IPS DF 6.9 (cell line): ENCODE results near the gene DENND5A.
"Not testable (repeated sequence)": the region's sequence is repeated elsewhere in the genome, so short reads cannot be mapped to it uniquely, and the experiment has no call there.

Experiments used
- DNase-seq: peaks from one replicate; pipeline ENCODE4 v3.0.0-alpha.2; 2013; ENCODE audit warnings: low read depth, low spot score
- H3K27ac ChIP-seq: one replicate; pipeline ENCODE4 v1.5.1; 2013; ENCODE audit warnings: low read length, control low read depth
- H3K27me3 ChIP-seq: 2 replicates; pipeline ENCODE4 v1.6.1; 2013; ENCODE audit warnings: mild to moderate bottlenecking, low read length; ENCODE audit not compliant: control insufficient read depth, insufficient read depth
- H3K36me3 ChIP-seq: 2 replicates; pipeline ENCODE4 v1.6.1; 2013; ENCODE audit warnings: low read length; ENCODE audit not compliant: control insufficient read depth, insufficient read depth
- H3K4me1 ChIP-seq: 2 replicates; pipeline ENCODE4 v1.6.1; 2013; ENCODE audit warnings: low read length; ENCODE audit not compliant: control insufficient read depth, insufficient read depth
- H3K4me3 ChIP-seq: 2 replicates; pipeline ENCODE4 v1.5.1; 2013; ENCODE audit warnings: mild to moderate bottlenecking, low read length
- H3K9me3 ChIP-seq: 2 replicates; pipeline ENCODE4 v1.6.1; 2013; ENCODE audit warnings: low read length, inconsistent platforms; ENCODE audit not compliant: control insufficient read depth, insufficient read depth
- WGBS: extraction: QIAGEN DNeasy Blood & Tissue Kit; methylation state at CpG from one replicate; pipeline ENCODE4 v1.1.7; 2013; ENCODE audit warnings: mixed read lengths, missing lambda C conversion rate; ENCODE audit not compliant: insufficient read length, insufficient coverage; 5-methylcytosine and 5-hydroxymethylcytosine counted together

Gene DENND5A

GRCh38 chr11:9200471-9200870 lies 64.7 kb downstream of the DENND5A start:
- Histone ChIP-seq H3K27ac (no peak overlapping the region), H3K27me3 (no peaks in the 10 kb centered on the region), H3K36me3 (no peaks in the 10 kb centered on the region; the same call in 1 of the 2 replicates), H3K4me3 (no peak overlapping the region), H3K4me1 (no peaks in the 10 kb centered on the region), H3K9me3 (no peaks in the 10 kb centered on the region)
- DNase-seq: no peak
- WGBS: no CpG with 5 or more reads among the region's 2 CpGs

- H3K36me3 ChIP-seq: no peaks in the 10 kb centered on the region
- H3K4me3 ChIP-seq: no peak overlapping the region
- WGBS: no CpG with 5 or more reads among the region's 3 CpGs
- H3K27ac ChIP-seq: no peak overlapping the region
- DNase-seq: no peak
- H3K27me3 ChIP-seq: no peaks in the 10 kb centered on the region
- no peaks in the 10 kb centered on the region for H3K4me1 ChIP-seq
- H3K9me3 ChIP-seq: peaks cover 2% of the 10 kb centered on the region
These were observed 71.8 kb downstream of the DENND5A start for GRCh38 chr11:9193316-9193715.

GRCh38 chr11:9192561-9192960 lies 72.6 kb downstream of the DENND5A start:
- DNase-seq: no peak
- no peaks in the 10 kb centered on the region for H3K36me3 ChIP-seq
- no CpG with 5 or more reads among the region's 3 CpGs for WGBS
- H3K27ac ChIP-seq: no peak overlapping the region
- H3K9me3 ChIP-seq: peaks cover 2% of the 10 kb centered on the region
- no peaks in the 10 kb centered on the region for H3K4me1 ChIP-seq
- no peaks in the 10 kb centered on the region for H3K27me3 ChIP-seq
- H3K4me3 ChIP-seq: no peak overlapping the region

GRCh38 chr11:9190326-9191016 lies 74.7 kb downstream of the DENND5A start:
- DNase-seq, H3K4me1 ChIP-seq, H3K4me3 ChIP-seq, H3K27ac ChIP-seq, H3K27me3 ChIP-seq, H3K9me3 ChIP-seq, H3K36me3 ChIP-seq: not testable (repeated sequence)
- no CpG with 5 or more reads among the region's 5 CpGs for WGBS

- not testable (repeated sequence) for H3K27ac ChIP-seq
These were observed 76.3 kb downstream of the DENND5A start for GRCh38 chr11:9188860-9189259.

GRCh38 chr11:9187616-9188015 lies 77.5 kb downstream of the DENND5A start:
- no peak overlapping the region for H3K27ac ChIP-seq
- DNase-seq: no peak
- no peaks in the 10 kb centered on the region for H3K36me3 ChIP-seq
- WGBS: no CpG with 5 or more reads among the region's 3 CpGs
- H3K4me1 ChIP-seq: no peaks in the 10 kb centered on the region
- H3K27me3 ChIP-seq: no peaks in the 10 kb centered on the region
- H3K4me3 ChIP-seq: no peak overlapping the region
- peaks cover 2% of the 10 kb centered on the region for H3K9me3 ChIP-seq

More at GRCh38 chr11:9188860-9189259, 76.3 kb downstream of the DENND5A start:
- H3K27me3 ChIP-seq, DNase-seq, H3K9me3 ChIP-seq, H3K4me3 ChIP-seq, H3K36me3 ChIP-seq, H3K4me1 ChIP-seq: not testable (repeated sequence)
- WGBS: no CpG with 5 or more reads among the region's 3 CpGs

GRCh38 chr11:9184516-9184915 lies 80.6 kb downstream of the DENND5A start:
- Histone ChIP-seq H3K36me3 (peaks cover 4% of the 10 kb centered on the region; the same call in 1 of the 2 replicates), H3K27ac (no peak overlapping the region), H3K27me3 (no peaks in the 10 kb centered on the region), H3K4me3 (no peak overlapping the region), H3K9me3 (peaks cover 2% of the 10 kb centered on the region; the same call in 1 of the 2 replicates), H3K4me1 (no peaks in the 10 kb centered on the region)
- no peak for DNase-seq
- WGBS: no CpG with 5 or more reads among the region's 2 CpGs

GRCh38 chr11:9182180-9182871 lies 82.8 kb downstream of the DENND5A start:
- Histone ChIP-seq H3K4me1 (no peaks in the 10 kb centered on the region), H3K36me3 (peaks cover 4% of the 10 kb centered on the region; the same call in 1 of the 2 replicates), H3K27me3 (no peaks in the 10 kb centered on the region), H3K9me3 (no peaks in the 10 kb centered on the region), H3K27ac (no peak overlapping the region), H3K4me3 (no peak overlapping the region)
- no CpG with 5 or more reads among the region's 2 CpGs for WGBS
- DNase-seq: no peak

- no peaks in the 10 kb centered on the region for H3K9me3 ChIP-seq
- H3K27ac ChIP-seq: no peak overlapping the region
- no CpG with 5 or more reads among the region's 4 CpGs for WGBS
- no peaks in the 10 kb centered on the region for H3K27me3 ChIP-seq
- H3K4me1 ChIP-seq: no peaks in the 10 kb centered on the region
- H3K4me3 ChIP-seq: no peak overlapping the region
- no peak for DNase-seq
- H3K36me3 ChIP-seq: peaks cover 4% of the 10 kb centered on the region; the same call in 1 of the 2 replicates
These were observed 84.4 kb downstream of the DENND5A start for GRCh38 chr11:9180784-9181183.

GRCh38 chr11:9179141-9179540 lies 86.0 kb downstream of the DENND5A start:
- no CpG with 5 or more reads among the region's 1 CpG for WGBS
- H3K36me3 ChIP-seq: peaks cover 4% of the 10 kb centered on the region; the same call in 1 of the 2 replicates
- H3K4me3 ChIP-seq: no peak overlapping the region
- no peaks in the 10 kb centered on the region for H3K27me3 ChIP-seq
- DNase-seq: no peak
- H3K9me3 ChIP-seq: no peaks in the 10 kb centered on the region
- H3K27ac ChIP-seq: no peak overlapping the region
- H3K4me1 ChIP-seq: no peaks in the 10 kb centered on the region
